Measurements from ENCODE around the gene PROKR2.

Gene PROKR2

GRCh38 chr20:5327356-5327755 is 10.6 kb upstream of the PROKR2 start:
- no peak overlapping the region for H3K4me3 ChIP-seq (replicated peaks; ENCODE audit: low read depth, low read length)
- TF ChIP-seq, protein P1, sequence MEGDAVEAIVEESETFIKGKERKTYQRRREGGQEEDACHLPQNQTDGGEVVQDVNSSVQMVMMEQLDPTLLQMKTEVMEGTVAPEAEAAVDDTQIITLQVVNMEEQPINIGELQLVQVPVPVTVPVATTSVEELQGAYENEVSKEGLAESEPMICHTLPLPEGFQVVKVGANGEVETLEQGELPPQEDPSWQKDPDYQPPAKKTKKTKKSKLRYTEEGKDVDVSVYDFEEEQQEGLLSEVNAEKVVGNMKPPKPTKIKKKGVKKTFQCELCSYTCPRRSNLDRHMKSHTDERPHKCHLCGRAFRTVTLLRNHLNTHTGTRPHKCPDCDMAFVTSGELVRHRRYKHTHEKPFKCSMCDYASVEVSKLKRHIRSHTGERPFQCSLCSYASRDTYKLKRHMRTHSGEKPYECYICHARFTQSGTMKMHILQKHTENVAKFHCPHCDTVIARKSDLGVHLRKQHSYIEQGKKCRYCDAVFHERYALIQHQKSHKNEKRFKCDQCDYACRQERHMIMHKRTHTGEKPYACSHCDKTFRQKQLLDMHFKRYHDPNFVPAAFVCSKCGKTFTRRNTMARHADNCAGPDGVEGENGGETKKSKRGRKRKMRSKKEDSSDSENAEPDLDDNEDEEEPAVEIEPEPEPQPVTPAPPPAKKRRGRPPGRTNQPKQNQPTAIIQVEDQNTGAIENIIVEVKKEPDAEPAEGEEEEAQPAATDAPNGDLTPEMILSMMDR (IDR thresholded peaks at IDR 0.05; ENCODE audit: low read length, missing control alignments), result no peak
- DNase-seq (ENCODE audit: low read depth), result no peak

- DNase-seq (ENCODE audit: low read depth), result no peak
- TF ChIP-seq, protein P1 (IDR thresholded peaks at IDR 0.05; ENCODE audit: low read length, missing control alignments), result no peak
- no peak overlapping the region for H3K4me3 ChIP-seq (replicated peaks; ENCODE audit: low read depth, low read length)
Measured at GRCh38 chr20:5315807-5316187, 957 bp downstream of the PROKR2 start.

DNA sequence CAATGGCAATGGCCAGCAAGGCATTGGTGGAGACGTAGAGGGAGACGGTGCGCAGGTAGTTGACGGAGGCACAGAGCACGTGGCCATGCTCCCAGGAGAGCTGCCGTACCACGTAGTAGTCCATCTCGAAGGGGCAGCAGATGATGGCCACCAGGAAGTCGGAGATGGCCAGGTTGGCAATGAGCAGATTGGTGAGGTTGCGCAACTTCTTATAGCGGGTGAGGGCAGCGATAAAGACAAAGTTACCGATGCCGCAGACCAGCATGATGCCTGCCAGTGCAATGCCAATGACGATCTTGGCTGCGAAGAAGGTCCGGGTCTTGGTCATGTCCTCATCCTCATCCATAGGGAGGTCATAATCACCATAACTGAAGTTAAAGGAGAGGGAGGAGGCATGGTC is 2.8 kb downstream of the PROKR2 start:
- no peak for DNase-seq (ENCODE audit: low read depth)
- H3K4me3 ChIP-seq (replicated peaks; ENCODE audit: low read depth, low read length), result no peak overlapping the region
- TF ChIP-seq, protein P1 (IDR thresholded peaks at IDR 0.05; ENCODE audit: low read length, missing control alignments), result no peak

DNA sequence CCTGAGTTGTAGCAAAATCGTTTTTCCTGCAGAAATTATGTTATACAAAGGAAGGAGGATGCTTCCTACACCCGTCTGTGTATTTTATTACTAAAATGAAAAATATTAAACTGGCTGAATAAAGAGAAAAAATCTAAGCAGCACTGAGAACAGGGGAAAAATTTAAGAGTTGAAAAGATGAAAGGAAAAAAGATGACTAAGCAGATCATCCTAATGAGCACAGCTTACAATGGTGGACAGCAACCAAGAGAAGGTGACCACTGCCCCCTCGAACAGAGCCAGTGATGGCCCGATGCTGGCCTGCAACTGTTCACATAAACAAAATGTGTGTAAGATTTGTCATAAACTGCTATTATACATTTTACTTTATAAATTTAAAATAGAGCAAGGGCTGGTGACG is 4.2 kb downstream of the PROKR2 start:
- no peak for DNase-seq (ENCODE audit: low read depth)
- TF ChIP-seq, protein P1 (IDR thresholded peaks at IDR 0.05; ENCODE audit: low read length, missing control alignments), result no peak
- no peak overlapping the region for H3K4me3 ChIP-seq (replicated peaks; ENCODE audit: low read depth, low read length)

DNA sequence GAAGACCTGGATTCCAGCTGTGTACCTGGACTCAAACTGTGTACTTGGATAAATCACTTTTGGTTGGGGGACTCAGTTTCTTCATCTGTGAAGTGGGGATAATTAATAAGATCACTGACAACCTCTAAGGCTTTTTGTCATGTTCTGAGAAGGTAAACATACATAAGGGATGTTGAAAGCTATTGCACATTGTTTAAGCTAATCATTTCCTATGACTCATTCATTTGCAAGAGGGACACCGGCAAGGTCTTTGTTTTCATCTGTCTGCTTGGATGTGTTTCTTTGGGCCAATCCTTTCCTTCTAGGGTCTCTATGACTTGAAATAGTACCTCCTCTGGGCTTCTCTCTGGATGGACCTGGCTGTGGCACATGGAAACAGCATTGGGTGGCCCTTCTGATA is 6.8 kb downstream of the PROKR2 start:
- TF ChIP-seq, protein P1 (IDR thresholded peaks at IDR 0.05; ENCODE audit: low read length, missing control alignments), result no peak
- no peak overlapping the region for H3K4me3 ChIP-seq (replicated peaks; ENCODE audit: low read depth, low read length)
- DNase-seq (ENCODE audit: low read depth), result peak; percentile 54

- no peak overlapping the region for H3K4me3 ChIP-seq (replicated peaks; ENCODE audit: low read depth, low read length)
- TF ChIP-seq, protein P1 (IDR thresholded peaks at IDR 0.05; ENCODE audit: low read length, missing control alignments), result no peak
- DNase-seq (ENCODE audit: low read depth), result no peak
Measured at GRCh38 chr20:5298811-5299210, 17.9 kb downstream of the PROKR2 start.

GRCh38 chr20:5297280-5298004 is 19.3 kb downstream of the PROKR2 start:
- H3K4me3 ChIP-seq (replicated peaks; ENCODE audit: low read depth, low read length), result no peak overlapping the region
- TF ChIP-seq, protein P1 (IDR thresholded peaks at IDR 0.05; ENCODE audit: low read length, missing control alignments), result no peak
- no peak for DNase-seq (ENCODE audit: low read depth)
